NCI-H1694 treated with DMSO at 0.1 percent for 48 hours (cell line): ENCODE data around the gene FXN.
"Not testable (repeated sequence)": the region's sequence is repeated elsewhere in the genome, so short reads cannot be mapped to it uniquely, and the experiment has no call there.

Source experiments
- DNase-seq: peaks from one replicate; lab custom pipeline; 2025; lab: John Stamatoyannopoulos, UW

FXN gene

DNA sequence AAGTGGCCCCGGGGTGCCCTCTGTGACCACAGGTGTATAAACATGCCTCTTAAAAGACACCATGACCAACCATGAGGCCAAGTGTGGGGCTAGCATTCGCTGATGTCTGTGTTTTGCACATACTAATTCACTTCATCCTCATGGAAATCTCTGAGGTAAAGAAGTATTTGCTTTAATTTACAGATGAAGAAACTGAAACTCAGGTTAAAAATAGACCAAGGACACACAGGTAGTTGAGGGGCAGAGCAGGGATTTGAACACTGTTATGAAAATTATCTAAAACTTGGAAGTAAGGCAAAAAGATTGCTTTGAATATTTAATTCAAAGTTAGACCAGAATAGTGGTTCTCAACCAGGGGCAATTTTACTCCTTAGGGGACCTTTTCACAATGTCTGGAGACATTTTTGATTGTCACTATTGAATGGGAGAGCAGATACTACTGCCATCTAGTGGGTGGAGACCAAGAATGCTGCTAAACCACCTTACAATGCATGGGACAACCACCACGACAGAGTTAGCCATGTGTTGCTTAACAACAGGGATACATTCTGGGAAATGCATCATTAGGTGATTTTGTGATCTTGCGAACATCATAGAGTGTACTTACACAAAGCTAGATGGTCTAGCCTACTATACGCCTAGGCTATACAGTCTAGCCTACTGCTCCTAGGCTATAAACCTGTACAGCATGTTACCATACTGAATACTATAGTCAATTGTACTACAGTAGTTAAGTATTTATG lies 8.0 kb upstream of the FXN start:
- DNase-seq, result peak; percentile 42

GRCh38 chr9:69028754-69029153 lies 6.8 kb upstream of the FXN start:
- no peak for DNase-seq

DNA sequence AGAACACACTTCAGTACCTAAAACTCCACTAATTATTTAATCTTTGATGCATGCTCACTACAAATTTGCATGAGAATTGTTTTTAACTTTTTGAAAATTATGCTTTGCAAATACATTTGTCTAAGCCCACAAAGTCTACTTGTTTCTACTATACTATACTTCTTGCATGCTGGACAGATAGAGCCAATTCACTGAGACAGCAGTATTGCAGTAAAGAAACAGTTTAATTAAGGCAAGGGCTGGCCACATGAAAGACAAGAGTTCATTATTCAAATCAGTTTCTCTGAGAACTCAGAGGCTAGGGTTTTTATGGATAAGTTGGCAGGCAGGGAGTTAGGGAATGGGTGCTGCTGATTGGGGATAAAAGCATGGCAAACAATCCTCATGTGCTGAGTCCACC lies 6.0 kb upstream of the FXN start:
- DNase-seq, result no peak

- DNase-seq, result no peak
These were observed 4.5 kb upstream of the FXN start for GRCh38 chr9:69030851-69031645.

- no peak for DNase-seq
These were observed 1.5 kb upstream of the FXN start for GRCh38 chr9:69034071-69034470.

GRCh38 chr9:69036309-69036708 lies 757 bp downstream of the FXN start:
- no peak for DNase-seq

GRCh38 chr9:69036799-69037198 lies 1.2 kb downstream of the FXN start:
- no peak for DNase-seq

GRCh38 chr9:69040646-69041045 lies 5.1 kb downstream of the FXN start:
- DNase-seq, result no peak

DNA sequence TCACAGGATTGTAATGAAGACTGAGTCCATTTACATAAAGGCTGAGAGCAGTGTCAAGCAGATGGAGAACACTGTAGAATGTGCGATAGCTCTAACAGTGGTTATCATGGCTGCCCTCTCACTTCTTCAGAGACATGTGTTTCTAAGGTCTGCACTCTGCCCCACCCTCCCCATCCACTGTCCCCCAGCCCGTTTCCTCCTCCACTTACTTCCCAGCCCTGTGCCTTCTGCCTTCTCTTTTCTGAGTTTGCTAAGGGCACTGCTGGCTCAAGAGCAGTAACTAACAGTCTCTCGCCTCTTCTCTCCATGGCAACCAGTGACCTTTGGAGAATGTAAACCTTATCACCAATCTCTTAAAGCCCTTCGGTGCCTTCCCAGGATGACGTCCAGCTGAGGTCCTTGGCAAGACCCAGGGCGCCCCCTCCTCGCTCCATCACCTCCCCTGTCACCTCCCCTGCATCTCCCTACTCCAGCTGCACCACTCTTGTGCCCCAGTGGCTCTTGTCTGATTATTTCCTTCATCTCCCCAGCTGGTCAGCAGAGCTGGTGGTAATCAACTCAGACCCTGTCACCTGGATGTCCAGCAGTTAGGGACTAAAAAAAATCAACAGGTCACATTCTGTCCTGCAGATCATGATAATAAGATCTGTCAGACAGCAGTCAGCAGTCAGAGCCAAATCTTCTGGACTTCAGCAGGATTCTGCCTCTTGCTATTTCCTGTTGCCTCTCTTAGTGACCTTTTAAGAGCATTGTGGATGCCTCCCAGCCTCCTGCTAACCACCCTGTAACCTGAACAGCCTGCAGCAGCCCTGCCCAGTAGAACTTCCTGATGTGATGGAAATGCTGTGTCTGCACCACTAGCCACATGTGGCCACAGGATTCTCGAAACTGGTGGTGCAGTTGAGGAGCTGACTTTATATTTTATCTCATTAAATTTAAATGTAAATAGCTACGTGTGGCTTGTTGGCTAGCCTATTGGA lies 9.0 kb downstream of the FXN start:
- no peak for DNase-seq

DNA sequence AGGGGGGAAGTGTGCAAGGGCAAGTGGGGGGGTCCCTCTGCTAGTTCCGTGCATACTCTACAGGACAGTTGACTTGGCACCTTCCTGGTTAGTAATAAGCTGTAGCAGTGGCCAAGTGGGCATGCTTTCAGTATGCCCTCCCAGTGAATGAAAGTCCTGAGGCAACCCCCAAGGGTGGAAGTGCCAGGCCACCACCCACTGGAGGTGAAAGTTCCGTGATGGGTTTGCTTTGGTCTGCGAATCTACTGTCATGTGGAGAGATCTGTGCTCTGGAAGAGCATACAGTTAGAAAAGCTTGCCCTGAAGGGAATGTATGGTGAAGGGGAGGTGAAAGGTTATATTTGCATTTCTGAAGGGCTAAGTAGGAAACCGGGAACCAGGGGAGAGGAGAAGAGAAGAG lies 10.3 kb downstream of the FXN start:
- no peak for DNase-seq

DNA sequence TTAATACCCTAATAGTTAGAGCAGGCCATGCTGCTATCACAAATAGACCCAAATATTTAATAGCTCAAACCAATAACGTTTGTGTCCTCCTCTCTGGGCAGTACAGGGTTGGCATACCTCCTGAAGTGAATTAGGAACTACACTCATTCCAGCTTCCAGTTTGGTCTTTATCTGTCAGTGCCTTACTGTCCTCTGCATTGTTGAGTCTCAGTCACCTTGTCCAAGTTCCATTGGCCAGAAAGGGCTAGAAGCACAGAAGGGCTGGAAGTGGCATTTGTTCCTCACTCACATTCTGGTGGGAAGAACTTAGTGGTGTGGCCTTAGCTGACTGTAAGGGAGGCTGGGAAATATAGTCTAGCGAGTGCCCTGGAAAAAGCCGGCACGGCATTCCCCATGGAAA lies 11.2 kb downstream of the FXN start:
- DNase-seq, result no peak

DNA sequence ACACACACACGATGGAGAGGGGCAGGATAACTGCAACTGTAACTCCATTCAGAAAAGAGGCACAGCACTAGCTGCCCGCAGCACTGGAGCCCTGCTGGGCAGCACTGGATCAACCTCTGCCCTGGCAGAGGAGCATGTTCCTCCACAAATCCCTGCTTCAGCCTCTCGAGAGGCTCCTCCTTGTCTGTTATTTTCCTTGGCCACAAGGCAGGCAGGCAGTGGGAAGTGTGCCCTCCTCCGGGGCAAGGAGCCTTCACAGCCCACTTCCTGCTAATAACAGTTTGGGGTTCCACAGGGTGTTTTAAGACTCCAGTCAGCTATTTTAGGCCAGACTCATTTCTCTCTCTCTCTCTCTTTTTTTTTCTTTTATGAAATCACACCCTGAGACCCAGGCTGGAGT lies 11.8 kb downstream of the FXN start:
- DNase-seq, result no peak

- no peak for DNase-seq
These were observed 13.5 kb downstream of the FXN start for GRCh38 chr9:69049094-69049493.

DNA sequence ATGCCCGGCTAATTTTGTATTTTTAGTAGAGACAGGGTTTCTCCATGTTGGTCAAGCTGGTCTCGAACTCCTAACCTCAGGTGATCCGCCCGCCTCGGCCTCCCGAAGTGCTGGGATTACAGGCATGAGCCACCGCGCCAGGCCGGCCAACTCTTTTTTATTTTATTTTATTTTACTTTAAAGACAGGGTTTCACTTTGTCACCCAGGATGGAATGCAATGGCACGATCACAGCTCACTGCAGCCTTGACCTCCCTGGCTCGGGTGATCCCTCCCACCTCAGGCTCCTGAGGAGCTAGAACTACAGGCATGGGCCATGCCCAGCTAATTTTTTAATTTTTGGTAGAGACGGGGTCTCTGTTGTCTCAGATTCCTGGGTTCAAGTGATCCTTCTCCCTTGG lies 15.4 kb downstream of the FXN start:
- not testable (repeated sequence) for DNase-seq

DNA sequence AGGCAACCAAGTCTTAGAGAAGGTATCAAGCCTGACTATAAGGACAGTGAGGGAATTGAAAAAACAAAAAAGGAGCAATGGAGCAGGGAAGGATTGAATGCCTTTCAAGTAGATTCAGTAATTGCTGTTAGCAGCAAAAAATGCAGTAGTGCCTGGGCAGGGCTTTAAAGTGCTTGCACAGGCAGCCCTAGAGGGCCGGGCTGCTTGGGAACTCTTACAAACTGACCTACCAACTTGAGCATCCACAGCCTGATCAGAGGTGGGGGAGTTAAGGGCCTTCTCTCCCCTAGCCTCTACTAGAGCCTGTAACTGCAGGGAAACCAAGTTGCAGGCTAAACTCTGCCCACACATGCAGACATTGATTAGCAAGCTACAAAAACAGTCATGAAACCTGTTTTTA lies 19.4 kb downstream of the FXN start:
- no peak for DNase-seq

- DNase-seq, result no peak
These were observed 20.8 kb downstream of the FXN start for GRCh38 chr9:69056191-69056815.

DNA sequence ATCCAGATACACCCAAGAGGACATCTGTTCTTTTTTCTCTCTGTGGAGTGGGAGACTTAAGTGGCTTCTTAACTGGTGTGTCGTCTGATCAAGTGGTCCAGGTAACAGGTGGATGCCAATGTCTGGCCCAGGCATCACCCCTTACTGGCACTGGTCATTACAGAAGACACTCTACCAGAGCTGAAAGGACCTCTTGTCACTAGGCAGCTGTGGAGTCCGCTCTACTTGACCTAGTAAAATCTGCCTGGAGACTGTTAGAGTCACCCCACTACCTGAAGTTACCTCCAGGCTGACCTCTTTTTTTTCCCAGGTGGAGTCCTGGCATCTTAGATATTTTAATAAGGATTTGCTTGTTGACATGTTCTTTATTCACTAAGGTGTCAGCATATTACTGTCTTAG lies 22.5 kb downstream of the FXN start:
- no peak for DNase-seq

DNA sequence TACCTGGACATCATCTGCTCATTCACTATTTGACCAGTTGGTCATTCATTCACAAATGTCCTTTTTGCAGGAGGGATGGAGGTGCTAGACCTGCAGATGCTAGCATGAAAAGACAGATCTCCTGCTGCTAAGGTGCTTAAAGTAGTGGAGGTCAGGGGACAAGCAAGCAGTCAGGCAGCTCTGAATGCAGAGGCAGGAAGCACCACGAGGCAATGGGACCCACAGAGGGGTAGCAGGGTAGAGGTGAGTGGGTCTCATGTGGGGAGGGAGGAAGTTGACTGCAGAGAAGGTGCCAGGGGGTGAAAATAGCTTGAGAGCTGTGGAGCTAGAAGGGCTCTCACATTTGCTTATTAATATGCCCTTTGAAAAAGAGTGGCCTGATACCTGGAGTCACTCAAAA lies 25.2 kb downstream of the FXN start:
- DNase-seq, result no peak

DNA sequence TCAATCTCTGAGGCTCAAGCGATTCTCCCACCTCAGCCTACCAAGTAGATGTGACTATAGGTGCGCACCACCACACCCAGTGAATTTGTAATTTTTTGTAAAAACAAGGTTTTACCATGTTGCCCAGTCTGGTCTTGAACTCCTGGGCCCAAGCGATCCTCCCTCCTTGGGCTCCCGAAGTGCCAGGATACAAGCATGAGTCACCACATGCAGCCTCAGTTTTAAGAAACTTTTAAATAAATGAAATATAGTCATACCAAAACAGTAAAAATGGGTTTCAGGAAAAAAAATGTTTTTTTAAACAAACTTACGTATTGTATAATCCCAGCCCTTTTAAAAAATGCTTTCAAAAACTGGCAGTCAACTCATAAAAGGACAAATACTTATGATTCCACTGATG lies 26.6 kb downstream of the FXN start:
- no peak for DNase-seq

DNA sequence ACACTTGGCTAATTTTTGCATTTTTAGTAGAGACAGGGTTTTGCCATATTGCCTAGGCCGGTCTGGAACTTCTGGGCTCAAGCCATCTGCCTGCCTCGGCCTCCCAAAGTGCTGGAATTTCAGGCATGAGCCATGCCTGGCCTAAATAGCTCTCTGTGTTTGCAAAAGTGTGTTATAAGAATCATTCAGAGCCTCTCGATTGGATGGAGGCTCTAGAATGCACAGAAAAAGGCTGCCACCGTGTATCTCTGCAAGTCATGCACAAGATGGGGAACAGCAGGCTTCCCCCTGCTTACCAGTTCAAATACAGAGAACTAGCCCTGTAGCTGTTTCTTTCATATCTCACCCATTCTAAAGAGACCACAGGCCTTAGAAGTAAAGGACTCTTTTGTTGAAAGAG lies 28.3 kb downstream of the FXN start:
- DNase-seq, result no peak

- no peak for DNase-seq
These were observed 30.1 kb downstream of the FXN start for GRCh38 chr9:69065660-69066059.

DNA sequence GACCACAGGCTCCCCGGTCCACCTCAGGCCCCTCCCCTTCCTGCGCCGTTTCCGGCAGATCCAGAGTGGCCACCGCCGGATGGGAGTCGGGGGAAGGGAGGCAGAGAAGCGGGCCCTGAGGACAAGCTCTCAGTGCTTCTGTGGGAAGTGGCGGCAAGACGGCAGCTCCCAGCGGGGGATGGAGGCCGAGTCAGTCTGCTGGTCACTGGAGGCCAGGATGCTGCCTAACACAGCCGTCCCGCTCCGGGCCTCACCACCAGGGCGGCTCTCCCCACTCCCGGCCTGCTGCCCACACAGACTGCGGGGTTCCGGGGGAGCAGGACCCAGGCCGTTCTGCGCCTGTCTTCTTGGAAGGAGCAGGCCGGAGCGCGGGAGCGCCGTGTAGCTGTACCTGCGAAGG lies 31.4 kb downstream of the FXN start:
- no peak for DNase-seq
